ENCODE data around the gene PPT1.
"Not testable (repeated sequence)": the region's sequence is repeated elsewhere in the genome, so short reads cannot be mapped to it uniquely, and the experiment has no call there.

The PPT1 gene

GRCh38 chr1:40092706-40093639 is 4.1 kb downstream of the PPT1 start:
- DNase-seq (ENCODE audit: low read depth): no peak

- no peak for DNase-seq (ENCODE audit: low read depth)
Observed at GRCh38 chr1:40092241-40092640, 4.8 kb downstream of the PPT1 start.

DNA sequence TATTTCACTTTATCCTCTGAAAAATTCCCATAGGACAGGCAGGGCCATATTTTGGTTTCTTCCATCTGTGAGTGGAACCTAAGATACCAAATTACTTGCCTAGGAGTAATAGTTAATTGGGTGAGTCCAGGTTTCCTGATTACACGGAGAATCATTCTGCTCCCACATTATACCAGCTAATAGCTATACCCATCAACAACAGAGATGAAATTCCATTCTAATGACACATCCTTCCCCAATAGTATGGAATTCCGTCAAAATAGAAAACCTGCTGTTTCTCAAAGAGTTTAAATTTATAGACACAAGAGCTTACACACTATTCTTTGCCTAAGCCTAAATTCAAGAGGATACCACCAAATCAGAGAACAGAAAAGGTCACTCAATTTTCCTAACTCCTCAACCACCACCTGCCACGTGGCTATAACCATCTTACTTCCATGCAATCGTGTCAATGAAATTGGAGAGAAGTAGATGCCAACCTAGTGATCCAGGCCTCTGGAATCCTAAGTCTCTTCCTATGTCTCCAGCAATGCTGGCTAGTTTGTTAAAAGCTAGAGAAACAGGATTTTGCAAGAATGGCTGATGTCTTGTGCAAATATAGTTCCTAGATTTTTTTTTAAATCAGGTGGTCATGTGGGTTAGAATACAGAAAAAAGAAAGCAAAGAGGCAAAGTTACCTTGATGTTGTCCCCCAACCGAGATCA is 6.2 kb downstream of the PPT1 start:
- no peak for DNase-seq (ENCODE audit: low read depth)

GRCh38 chr1:40084750-40085149 is 12.3 kb downstream of the PPT1 start:
- DNase-seq (ENCODE audit: low read depth): not testable (repeated sequence)

DNA sequence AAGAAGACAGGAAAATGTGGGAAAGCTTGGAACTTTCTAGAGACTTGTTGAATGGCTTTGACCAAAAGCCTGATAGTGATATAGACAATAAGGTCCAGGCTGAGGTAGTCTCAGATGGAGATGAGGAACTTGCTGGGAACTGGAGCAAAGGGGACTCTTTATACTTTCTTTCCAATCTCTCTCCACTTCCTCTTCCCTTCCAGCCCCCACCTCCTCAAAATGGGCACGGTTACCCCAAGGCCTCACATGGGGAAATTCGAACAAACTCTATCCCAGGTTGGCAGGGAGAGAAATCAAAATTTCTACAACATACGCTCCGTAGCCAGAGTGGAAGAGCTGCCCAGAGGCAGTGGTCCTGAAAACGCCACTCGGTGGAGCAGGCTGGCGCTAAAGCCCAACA is 15.2 kb downstream of the PPT1 start:
- no peak for DNase-seq (ENCODE audit: low read depth)

- no peak for DNase-seq (ENCODE audit: low read depth)
Observed at GRCh38 chr1:40079774-40080400, 17.2 kb downstream of the PPT1 start.

- no peak for DNase-seq (ENCODE audit: low read depth)
Observed at GRCh38 chr1:40078512-40079333, 18.3 kb downstream of the PPT1 start.

DNA sequence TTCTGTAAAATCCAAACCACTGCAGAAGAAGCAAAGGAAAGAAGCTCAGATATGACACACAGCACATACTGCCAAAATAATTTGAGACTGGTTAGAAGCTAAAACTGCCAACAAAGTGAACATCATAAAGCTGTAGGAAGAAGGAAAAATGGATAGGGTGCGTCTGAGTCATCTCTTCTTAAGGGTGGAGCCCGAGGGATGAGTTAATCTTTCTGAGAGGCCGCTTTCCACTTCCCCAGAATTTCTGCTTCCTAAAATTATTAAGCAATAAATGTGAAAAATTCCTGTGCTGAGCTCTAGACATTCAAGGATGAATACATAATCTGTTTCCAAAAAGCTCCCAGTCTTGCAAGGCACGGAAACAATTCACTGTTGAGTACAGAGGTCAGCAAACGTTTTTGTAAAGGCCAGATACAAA is 20.1 kb downstream of the PPT1 start:
- DNase-seq (ENCODE audit: low read depth): no peak

DNA sequence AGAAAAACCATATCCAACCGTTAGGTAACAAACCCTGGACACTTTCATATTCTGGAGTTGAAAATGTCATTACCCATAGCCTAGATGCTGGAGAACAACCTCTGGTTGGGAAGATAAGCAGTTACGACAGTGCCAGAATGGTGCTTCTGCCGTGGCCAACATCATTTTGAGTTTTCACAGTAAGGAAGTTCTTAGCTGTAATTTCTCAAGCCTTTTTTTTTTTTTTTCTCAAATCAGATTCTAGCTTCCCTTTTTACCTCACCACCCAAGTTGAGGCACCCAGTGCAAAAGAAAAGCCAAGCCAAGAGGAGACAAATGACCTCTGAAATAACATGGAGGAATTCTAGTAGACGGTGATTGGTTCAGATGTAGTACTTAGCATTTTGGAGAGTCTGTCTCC is 21.8 kb downstream of the PPT1 start:
- no peak for DNase-seq (ENCODE audit: low read depth)

- DNase-seq (ENCODE audit: low read depth): no peak
Observed at GRCh38 chr1:40073062-40073461, 24.0 kb downstream of the PPT1 start.

- no peak for DNase-seq (ENCODE audit: low read depth)
Observed at GRCh38 chr1:40072142-40072541, 24.9 kb downstream of the PPT1 start.

GRCh38 chr1:40067851-40068250 is 29.2 kb downstream of the PPT1 start:
- no peak for DNase-seq (ENCODE audit: low read depth)

DNA sequence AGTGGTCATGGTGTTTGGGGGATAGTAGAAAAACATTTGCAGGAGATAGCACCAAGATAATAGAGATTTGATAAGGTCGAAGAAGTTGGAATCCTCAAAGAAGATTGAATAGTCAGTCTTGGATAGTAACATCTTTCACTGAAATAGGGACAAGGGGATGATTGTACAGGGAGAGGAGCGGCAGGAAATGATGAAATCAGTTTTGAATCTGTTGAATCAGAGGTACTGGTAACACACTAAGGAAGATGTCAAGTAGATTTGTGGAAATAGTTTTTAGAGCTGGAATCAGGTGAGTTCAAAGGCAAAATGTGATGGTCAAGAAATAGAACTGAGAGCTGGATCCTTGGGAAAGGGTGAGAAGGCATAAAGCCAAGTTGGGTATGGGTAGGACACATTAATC is 30.0 kb downstream of the PPT1 start:
- no peak for DNase-seq (ENCODE audit: low read depth)

- DNase-seq (ENCODE audit: low read depth): no peak
Observed at GRCh38 chr1:40064797-40065499, 32.1 kb downstream of the PPT1 start.

- DNase-seq (ENCODE audit: low read depth): no peak
Observed at GRCh38 chr1:40059960-40060750, 36.9 kb downstream of the PPT1 start.

GRCh38 chr1:40059338-40059959 is 37.6 kb downstream of the PPT1 start:
- DNase-seq (ENCODE audit: low read depth): no peak

DNA sequence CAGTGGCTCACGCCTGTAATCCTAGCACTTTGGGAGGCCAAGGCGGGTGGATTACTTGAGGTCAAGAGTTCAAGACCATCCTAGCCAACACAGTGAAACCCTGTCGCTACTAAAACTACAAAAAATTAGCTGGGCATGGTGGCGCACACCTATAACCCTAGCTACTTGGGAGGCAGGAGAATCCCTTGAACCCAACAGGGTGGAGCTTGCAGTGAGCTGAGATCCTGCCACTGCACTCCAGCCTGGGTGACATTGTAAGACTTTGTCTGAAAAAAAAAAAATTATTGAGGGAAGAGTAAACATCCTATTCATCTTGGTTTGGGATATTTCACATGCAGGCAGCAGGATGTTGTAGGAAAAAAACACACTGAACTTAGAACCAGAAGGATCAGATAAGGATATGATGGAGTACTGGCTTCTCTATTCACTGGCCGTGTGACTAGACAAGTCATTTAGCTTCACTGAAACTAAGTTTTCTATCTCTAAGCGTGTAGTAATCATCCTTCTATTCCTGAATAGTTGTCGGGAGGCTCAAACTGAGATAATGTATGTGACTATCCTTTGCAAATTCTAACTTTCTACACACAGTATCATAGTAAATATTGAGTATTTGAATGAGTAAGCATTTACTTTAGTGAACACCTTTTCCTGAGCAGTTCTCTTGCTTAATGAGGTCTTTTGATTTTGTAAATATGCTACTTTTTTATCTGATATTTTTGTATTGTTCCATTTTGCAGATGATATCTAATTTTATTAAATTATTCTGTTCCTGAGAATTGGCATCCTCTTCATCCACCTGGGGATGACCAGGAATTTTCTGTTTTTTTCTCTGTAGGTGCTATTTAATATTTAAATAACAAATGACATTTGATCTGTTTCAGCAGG is 38.4 kb downstream of the PPT1 start:
- no peak for DNase-seq (ENCODE audit: low read depth)

DNA sequence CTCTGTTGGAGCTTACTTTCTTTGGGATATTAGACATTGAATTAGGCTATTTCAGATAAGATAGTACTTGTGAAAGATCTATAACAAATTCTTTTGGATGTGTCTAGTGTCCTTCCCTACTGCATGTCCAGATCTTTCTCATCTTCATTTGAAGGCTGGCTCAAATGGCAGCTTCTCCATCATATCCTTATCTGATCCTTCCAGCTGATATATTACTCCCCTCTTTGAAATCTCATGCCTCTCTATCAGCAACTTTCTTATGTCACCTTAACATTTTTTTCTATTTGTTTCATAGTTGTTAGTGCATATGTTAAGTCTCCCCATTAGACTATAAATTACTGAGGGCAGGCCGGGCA is 39.0 kb downstream of the PPT1 start:
- DNase-seq (ENCODE audit: low read depth): no peak

Measured in stimulated activated CD8-positive, alpha-beta memory T cell treated with anti-CD3 and anti-CD28 coated beads, Interleukin-7, amount 100 ng/mL, for 24 hours (primary cell).